NCI-H187 treated with DMSO at 0.1 percent for 48 hours (cell line): ENCODE measurements around the gene COA8.

Source experiments
- DNase-seq: peaks from one replicate; lab custom pipeline; 2025; lab: John Stamatoyannopoulos, UW

The COA8 gene

GRCh38 chr14:103548463-103549351, 14.1 kb upstream of the COA8 start:
- DNase-seq: no peak

GRCh38 chr14:103549361-103550311, 13.1 kb upstream of the COA8 start:
- no peak for DNase-seq

GRCh38 chr14:103550451-103551337, 12.1 kb upstream of the COA8 start:
- no peak for DNase-seq

GRCh38 chr14:103551338-103551762, 11.4 kb upstream of the COA8 start:
- no peak for DNase-seq

GRCh38 chr14:103552011-103552845, 10.5 kb upstream of the COA8 start:
- DNase-seq: no peak

GRCh38 chr14:103552846-103553210, 9.9 kb upstream of the COA8 start:
- no peak for DNase-seq

GRCh38 chr14:103555559-103556337, 7.0 kb upstream of the COA8 start:
- DNase-seq: no peak

- no peak for DNase-seq
Observed at GRCh38 chr14:103556946-103557758, 5.6 kb upstream of the COA8 start.

GRCh38 chr14:103558071-103558882, 4.5 kb upstream of the COA8 start:
- DNase-seq: peak; percentile 73

- no peak for DNase-seq
Observed at GRCh38 chr14:103559766-103560165, 3.0 kb upstream of the COA8 start.

- DNase-seq: no peak
Observed at GRCh38 chr14:103560691-103561090, 2.1 kb upstream of the COA8 start.

- DNase-seq: no peak
Observed at GRCh38 chr14:103561381-103562178, 1.2 kb upstream of the COA8 start.

- DNase-seq: no peak
Observed at GRCh38 chr14:103562179-103562428, 656 bp upstream of the COA8 start.

- no peak for DNase-seq
Observed at GRCh38 chr14:103563226-103563620, 463 bp downstream of the COA8 start.

- DNase-seq: no peak
Observed at GRCh38 chr14:103563844-103564505, 1.2 kb downstream of the COA8 start.

- DNase-seq: no peak
Observed at GRCh38 chr14:103568952-103569351, 6.2 kb downstream of the COA8 start.

- DNase-seq: no peak
Observed at GRCh38 chr14:103569408-103569807, 6.6 kb downstream of the COA8 start.
